DND-41 (cell line): Measurements from ENCODE around the gene PML.

Experiments used
- ATAC-seq: fragments of 200-7000 bp; cut with Tn5 transposase; 3 replicates; pipeline ENCODE4 v1.9.1; 2021; ENCODE audit warnings: low read depth; ENCODE audit not compliant: insufficient read depth
- DNase-seq: peaks from one replicate; pipeline ENCODE4 v3.0.0-alpha.2; 2020
- H2AFZ ChIP-seq: 2 replicates; pipeline ENCODE4 v1.6.0; 2012; ENCODE audit warnings: low read depth, low read length
- H3K27ac ChIP-seq: 2 replicates; pipeline ENCODE4 v1.5.1; 2012; ENCODE audit warnings: low read length, inconsistent platforms
- H3K27me3 ChIP-seq: fragments of 200-600 bp; sonication (generic); 2 replicates; pipeline ENCODE4 v1.6.0; 2012; ENCODE audit warnings: low read length, mild to moderate bottlenecking, inconsistent platforms; ENCODE audit not compliant: insufficient read depth, poor library complexity
- H3K36me3 ChIP-seq: 2 replicates; pipeline ENCODE4 v1.5.1; 2012; ENCODE audit warnings: low read length, inconsistent platforms; ENCODE audit not compliant: insufficient read depth
- H3K4me1 ChIP-seq: 2 replicates; pipeline ENCODE4 v1.5.1; 2012; ENCODE audit warnings: mild to moderate bottlenecking, low read length; ENCODE audit not compliant: insufficient read depth
- H3K4me2 ChIP-seq: 2 replicates; pipeline ENCODE4 v1.6.0; 2012; ENCODE audit warnings: mild to moderate bottlenecking, moderate library complexity, low read length, inconsistent platforms; ENCODE audit not compliant: insufficient read depth
- H3K4me3 ChIP-seq, 2 experiments: fragments of 200-600 bp in 1 of 2; shearing (Covaris generic) in 1 of 2; 2 replicates each; pipeline ENCODE4 v1.5.1; 2012 to 2016; ENCODE audit warnings: inconsistent platforms in 2 of 2, low read length in 2 of 2, mild to moderate bottlenecking in 2 of 2, low read depth in 1 of 2, moderate library complexity in 1 of 2
- H3K79me2 ChIP-seq: 2 replicates; pipeline ENCODE4 v1.6.0; 2012; ENCODE audit warnings: low read length, inconsistent platforms; ENCODE audit not compliant: insufficient read depth
- H3K9ac ChIP-seq: 2 replicates; pipeline ENCODE4 v1.6.0; 2012; ENCODE audit warnings: low read depth, mild to moderate bottlenecking, inconsistent platforms, low read length, moderate library complexity
- H3K9me3 ChIP-seq: 2 replicates; pipeline ENCODE4 v1.5.1; 2012; ENCODE audit warnings: low read length, moderate library complexity, mild to moderate bottlenecking, inconsistent platforms; ENCODE audit not compliant: insufficient read depth, severe bottlenecking
- H4K20me1 ChIP-seq: 2 replicates; pipeline ENCODE4 v1.6.0; 2012; ENCODE audit warnings: low read length; ENCODE audit not compliant: insufficient read depth
- CTCF ChIP-seq: IDR thresholded peaks from 2 replicates; pipeline ENCODE4 v1.5.1; 2012; ENCODE audit warnings: borderline replicate concordance, low read length, moderate library complexity, mild to moderate bottlenecking; ENCODE audit not compliant: poor library complexity, severe bottlenecking; ENCODE audit errors: extremely low read depth
- EZH2 ChIP-seq: IDR thresholded peaks from 3 replicates; pipeline ENCODE4 v1.6.1; 2012; ENCODE audit warnings: borderline replicate concordance, low read depth, mild to moderate bottlenecking, moderate library complexity, low read length, inconsistent platforms; ENCODE audit not compliant: severe bottlenecking

Gene PML

GRCh38 chr15:74038707-74039655, 44.5 kb downstream of the PML start:
- Histone ChIP-seq H3K27ac (no peak overlapping the region), H3K36me3 (peaks cover 33% of the 10 kb centered on the region), H3K4me1 (no peaks in the 10 kb centered on the region), H3K9me3 (no peaks in the 10 kb centered on the region), H3K4me3 (no peak overlapping the region), H2AFZ (no peak overlapping the region), H4K20me1 (peaks cover 2% of the 10 kb centered on the region; the same call in 1 of the 2 replicates), H3K27me3 (no peaks in the 10 kb centered on the region), H3K4me2 (no peak overlapping the region), H3K79me2 (no peaks in the 10 kb centered on the region), H3K9ac (no peak overlapping the region)
- TF ChIP-seq EZH2 (no peak), CTCF (no peak)
- DNase-seq (no peak), ATAC-seq (no peak)

GRCh38 chr15:74039656-74040010, 45.1 kb downstream of the PML start:
- no peaks in the 10 kb centered on the region for H3K9me3 ChIP-seq
- H4K20me1 ChIP-seq = peaks cover 2% of the 10 kb centered on the region; the same call in 1 of the 2 replicates
- no peak overlapping the region for H3K4me3 ChIP-seq
- DNase-seq (no peak), ATAC-seq (no peak)
- H3K79me2 ChIP-seq = no peaks in the 10 kb centered on the region
- H3K4me2 ChIP-seq = no peak overlapping the region
- no peak for TF ChIP-seq EZH2
- TF ChIP-seq CTCF = no peak
- H3K27ac ChIP-seq = no peak overlapping the region
- H3K4me1 ChIP-seq = no peaks in the 10 kb centered on the region
- H3K9ac ChIP-seq = no peak overlapping the region
- no peak overlapping the region for H2AFZ ChIP-seq
- H3K27me3 ChIP-seq = no peaks in the 10 kb centered on the region
- peaks cover 27% of the 10 kb centered on the region for H3K36me3 ChIP-seq

GRCh38 chr15:74040109-74040850, 45.8 kb downstream of the PML start:
- no peak overlapping the region for H3K4me3 ChIP-seq
- no peaks in the 10 kb centered on the region for H3K4me1 ChIP-seq
- no peaks in the 10 kb centered on the region for H3K9me3 ChIP-seq
- DNase-seq (no peak), ATAC-seq (no peak)
- H3K27me3 ChIP-seq = no peaks in the 10 kb centered on the region
- H3K4me2 ChIP-seq = no peak overlapping the region
- H3K27ac ChIP-seq = no peak overlapping the region
- no peak overlapping the region for H3K9ac ChIP-seq
- H4K20me1 ChIP-seq = peaks cover 2% of the 10 kb centered on the region; the same call in 1 of the 2 replicates
- no peak overlapping the region for H2AFZ ChIP-seq
- H3K36me3 ChIP-seq = peaks cover 20% of the 10 kb centered on the region; the same call in 1 of the 2 replicates
- H3K79me2 ChIP-seq = no peaks in the 10 kb centered on the region
- TF ChIP-seq EZH2 (no peak), CTCF (no peak)
